NB4 (cell line): ENCODE data around the gene P4HB.

Source experiments
- MAX ChIP-seq: IDR thresholded peaks from 2 replicates; pipeline ENCODE4 v1.6.1; 2011; ENCODE audit warnings: low read depth, low read length
- POLR2A ChIP-seq: IDR thresholded peaks from 2 replicates; pipeline ENCODE4 v1.6.1; 2011; ENCODE audit warnings: mild to moderate bottlenecking; ENCODE audit not compliant: insufficient read length; ENCODE audit errors: extremely low read depth
- TF ChIP-seq, protein P1 (sequence below): IDR thresholded peaks from one replicate; pipeline ENCODE4 v1.5.1; 2012; ENCODE audit warnings: low read depth, low read length

DNA sequence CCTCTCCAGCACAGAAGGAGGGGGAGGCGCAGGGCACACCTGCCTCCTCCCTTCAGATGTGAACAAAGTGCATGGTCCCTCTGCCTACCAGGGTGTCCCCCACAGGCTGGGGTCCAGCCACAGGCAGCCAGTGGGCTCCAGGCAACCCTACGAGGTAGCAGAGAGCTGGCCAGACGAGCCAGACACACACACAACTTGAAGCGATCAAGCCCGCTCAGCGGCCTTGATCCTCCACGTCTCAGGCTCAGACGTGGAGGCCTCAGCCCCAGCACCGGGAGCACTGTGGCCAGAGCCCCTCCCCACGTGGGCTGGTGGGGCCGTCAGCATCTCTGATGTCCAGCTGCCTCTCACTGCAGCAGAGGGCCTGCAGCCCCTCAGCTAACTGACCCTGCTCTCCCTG, 35.7 kb downstream of the P4HB start:
- no peak for TF ChIP-seq POLR2A
- TF ChIP-seq, protein P1, sequence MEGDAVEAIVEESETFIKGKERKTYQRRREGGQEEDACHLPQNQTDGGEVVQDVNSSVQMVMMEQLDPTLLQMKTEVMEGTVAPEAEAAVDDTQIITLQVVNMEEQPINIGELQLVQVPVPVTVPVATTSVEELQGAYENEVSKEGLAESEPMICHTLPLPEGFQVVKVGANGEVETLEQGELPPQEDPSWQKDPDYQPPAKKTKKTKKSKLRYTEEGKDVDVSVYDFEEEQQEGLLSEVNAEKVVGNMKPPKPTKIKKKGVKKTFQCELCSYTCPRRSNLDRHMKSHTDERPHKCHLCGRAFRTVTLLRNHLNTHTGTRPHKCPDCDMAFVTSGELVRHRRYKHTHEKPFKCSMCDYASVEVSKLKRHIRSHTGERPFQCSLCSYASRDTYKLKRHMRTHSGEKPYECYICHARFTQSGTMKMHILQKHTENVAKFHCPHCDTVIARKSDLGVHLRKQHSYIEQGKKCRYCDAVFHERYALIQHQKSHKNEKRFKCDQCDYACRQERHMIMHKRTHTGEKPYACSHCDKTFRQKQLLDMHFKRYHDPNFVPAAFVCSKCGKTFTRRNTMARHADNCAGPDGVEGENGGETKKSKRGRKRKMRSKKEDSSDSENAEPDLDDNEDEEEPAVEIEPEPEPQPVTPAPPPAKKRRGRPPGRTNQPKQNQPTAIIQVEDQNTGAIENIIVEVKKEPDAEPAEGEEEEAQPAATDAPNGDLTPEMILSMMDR: no peak
- no peak for TF ChIP-seq MAX
